OCI-LY1 (cell line): Measurements from ENCODE around the gene PRKAR1A.

Experiments used
- EZH2 ChIP-seq: fragments of 200-600 bp; sonication (generic), shearing (Covaris generic); IDR thresholded peaks from 2 replicates; pipeline ENCODE4 v1.8.0; 2017; ENCODE audit warnings: borderline replicate concordance, mixed run types, mild to moderate bottlenecking, antibody characterized with exemption, low read length, moderate library complexity, mixed read lengths
- TF ChIP-seq, protein P1 (sequence below): fragments of 200-600 bp; sonication (generic), shearing (Covaris generic); IDR thresholded peaks from 2 replicates; pipeline ENCODE4 v1.5.1; 2017; ENCODE audit warnings: mild to moderate bottlenecking, antibody characterized with exemption, low read length, moderate library complexity, mixed read lengths

GRCh38 chr17:68498479-68499326, 13.5 kb upstream of the PRKAR1A start:
- TF ChIP-seq, protein P1, sequence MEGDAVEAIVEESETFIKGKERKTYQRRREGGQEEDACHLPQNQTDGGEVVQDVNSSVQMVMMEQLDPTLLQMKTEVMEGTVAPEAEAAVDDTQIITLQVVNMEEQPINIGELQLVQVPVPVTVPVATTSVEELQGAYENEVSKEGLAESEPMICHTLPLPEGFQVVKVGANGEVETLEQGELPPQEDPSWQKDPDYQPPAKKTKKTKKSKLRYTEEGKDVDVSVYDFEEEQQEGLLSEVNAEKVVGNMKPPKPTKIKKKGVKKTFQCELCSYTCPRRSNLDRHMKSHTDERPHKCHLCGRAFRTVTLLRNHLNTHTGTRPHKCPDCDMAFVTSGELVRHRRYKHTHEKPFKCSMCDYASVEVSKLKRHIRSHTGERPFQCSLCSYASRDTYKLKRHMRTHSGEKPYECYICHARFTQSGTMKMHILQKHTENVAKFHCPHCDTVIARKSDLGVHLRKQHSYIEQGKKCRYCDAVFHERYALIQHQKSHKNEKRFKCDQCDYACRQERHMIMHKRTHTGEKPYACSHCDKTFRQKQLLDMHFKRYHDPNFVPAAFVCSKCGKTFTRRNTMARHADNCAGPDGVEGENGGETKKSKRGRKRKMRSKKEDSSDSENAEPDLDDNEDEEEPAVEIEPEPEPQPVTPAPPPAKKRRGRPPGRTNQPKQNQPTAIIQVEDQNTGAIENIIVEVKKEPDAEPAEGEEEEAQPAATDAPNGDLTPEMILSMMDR, result no peak
- no peak for TF ChIP-seq EZH2
